HG03575 (cell line): Measurements from ENCODE around the gene RAMP3.
"Not testable (repeated sequence)": the region's sequence is repeated elsewhere in the genome, so short reads cannot be mapped to it uniquely, and the experiment has no call there.

Source experiments
- ATAC-seq: cut with Tn5 transposase; IDR thresholded peaks from one replicate; pipeline ENCODE4 v1.9.1; 2021; ENCODE audit not compliant: unreplicated experiment, insufficient number of reproducible peaks, low FRiP score; ENCODE audit errors: extremely low read depth

Gene RAMP3

DNA sequence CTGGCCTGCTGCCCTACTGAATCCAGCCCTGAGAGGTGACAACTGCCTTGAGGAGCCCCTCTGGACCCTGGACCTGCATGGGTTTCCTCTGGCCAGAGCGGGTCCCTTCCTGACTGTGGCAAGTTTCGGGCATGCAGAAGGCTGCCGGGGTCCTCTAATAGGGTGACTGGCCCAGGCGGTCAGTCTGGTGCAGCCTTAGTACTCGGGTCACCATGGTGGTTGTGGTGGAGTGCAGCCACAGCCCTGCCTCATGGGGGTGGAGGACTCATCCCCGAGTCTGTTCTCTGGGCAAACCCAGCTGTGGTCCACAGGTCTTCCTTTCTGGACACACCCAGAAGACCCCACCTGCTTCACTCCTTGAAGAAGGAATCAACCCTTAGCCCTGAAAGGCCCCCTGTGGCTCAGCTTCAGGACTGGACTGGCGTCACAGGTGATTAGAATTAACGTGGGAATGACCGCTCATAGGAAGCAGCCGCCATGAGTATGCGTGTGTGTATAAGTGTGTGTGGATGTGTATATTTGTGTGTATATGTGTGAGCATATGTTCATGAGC is 28.7 kb downstream of the RAMP3 start:
- no peak for ATAC-seq

DNA sequence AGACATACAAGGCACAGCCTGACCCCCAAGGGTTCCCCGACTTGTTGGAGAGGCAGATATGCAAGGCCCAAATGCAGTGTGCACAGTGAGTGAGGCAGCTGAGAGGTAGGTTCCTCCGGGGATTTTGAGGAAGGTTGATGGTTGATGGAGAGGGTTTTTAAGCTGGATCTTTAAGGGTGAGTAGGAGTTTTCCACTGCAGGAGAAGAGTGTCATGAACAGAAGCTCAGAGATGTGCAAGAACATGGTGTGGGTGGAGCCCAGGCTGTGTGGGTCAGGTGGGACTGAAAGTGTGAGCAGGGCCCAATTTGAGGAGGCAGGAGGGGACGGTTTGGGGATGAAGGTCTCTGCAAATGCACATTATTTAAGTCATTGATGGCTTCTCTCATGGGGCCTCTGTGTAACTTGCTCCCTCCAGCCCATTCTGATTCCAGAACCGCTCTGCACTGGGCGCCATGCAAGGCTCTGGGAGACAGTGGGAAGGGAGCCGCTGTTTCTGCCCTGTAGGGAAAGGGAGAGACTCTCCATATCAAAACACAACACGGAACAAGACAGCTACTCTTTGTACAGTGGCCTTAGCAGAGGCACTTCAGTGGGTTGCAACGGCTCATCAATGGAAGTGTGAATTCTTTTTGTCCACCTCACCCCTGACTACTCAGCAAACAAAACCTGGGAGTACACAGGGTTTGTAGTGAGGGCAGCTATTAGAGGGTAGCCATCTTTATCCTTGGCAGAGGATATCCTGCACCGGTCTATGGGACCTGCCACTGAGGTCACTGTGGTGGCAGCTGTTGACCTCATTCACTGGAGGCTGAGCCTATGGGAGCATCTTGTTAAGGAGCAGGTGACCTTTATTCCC is 29.7 kb downstream of the RAMP3 start:
- no peak for ATAC-seq

DNA sequence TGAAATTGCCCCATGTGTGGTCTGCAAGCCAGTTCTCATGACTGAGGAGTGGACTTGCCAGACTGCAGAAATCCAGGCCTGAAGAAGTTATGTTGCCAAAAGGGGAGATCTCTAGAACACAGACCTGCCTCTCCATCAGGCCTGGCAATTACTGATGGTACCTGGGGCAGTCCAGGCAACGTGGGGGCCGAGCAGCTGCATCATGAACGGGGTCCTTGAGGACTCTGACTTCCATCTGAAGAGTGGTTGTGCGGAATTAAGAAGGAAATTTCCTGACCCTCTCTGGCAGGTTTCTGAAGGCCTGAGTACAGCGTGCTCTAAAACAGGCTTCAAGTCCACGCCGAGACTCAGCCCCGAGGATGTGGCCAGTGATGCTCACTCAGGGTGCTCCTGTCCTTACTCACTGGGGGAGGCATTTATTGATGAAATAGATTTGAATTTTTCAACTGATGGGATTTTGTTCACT is 30.4 kb downstream of the RAMP3 start:
- ATAC-seq, result no peak

DNA sequence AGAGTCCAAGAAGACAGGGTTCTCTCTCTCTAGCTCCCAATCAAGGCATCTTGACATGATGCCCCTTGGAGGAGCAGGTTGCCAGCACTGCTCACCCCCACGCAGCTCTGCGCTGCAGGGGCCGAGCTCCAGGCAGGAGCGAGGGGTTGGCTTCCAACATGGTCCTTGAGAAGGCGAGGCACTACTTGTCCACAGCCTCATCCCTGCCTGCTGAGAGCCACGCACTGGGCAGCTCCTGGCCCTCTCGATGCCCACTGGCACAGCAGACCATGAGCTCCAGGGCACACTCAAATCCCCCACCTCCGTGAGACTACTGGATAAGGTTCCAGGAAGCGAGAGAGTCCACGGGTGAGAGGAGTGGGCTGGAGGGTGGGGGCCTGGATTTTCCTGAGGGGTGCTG is 31.1 kb downstream of the RAMP3 start:
- no peak for ATAC-seq

- ATAC-seq, result no peak
These were observed 31.8 kb downstream of the RAMP3 start for GRCh38 chr7:45189151-45189970.

- no peak for ATAC-seq
These were observed 33.0 kb downstream of the RAMP3 start for GRCh38 chr7:45190406-45191165.

GRCh38 chr7:45191396-45191795 is 33.8 kb downstream of the RAMP3 start:
- no peak for ATAC-seq

- no peak for ATAC-seq
These were observed 35.0 kb downstream of the RAMP3 start for GRCh38 chr7:45192621-45193041.

DNA sequence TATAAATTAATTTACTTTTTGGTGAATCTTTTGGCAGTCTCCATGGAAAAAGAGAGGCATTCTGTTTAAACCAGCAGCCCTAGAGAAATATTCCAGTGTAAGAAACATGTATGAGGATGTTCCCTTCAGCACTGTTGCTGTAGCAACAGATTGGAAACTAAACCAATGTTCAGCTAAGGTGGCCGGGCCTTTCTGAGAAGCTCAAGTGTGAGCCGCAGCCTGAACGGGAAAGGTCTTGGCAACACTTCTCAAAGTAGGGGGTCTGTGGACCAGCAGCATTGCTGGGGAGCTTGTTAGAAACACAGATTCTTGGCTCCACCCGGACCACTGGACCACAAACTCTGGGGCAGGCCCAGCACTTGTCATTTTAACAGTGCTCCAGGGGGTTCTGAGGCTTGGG is 36.2 kb downstream of the RAMP3 start:
- no peak for ATAC-seq

DNA sequence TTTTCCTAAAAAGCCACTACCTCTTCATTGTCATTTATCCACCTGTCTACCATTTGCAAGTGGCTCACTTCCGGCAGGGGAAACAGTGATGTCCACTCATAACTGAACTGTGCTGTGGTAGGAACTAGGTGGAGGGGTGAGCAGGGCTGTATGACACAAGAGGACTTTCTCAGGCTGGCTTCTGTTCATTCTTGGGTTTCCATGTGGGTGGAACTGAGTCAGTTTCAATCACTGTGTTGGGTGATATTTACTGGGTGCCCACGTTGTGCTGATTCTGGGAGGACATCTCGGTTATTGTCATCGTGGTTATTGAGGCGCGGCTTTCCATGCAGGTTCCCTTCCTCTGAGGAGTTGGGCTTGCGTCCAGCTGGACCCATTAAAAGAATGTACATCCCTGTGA is 38.8 kb downstream of the RAMP3 start:
- ATAC-seq, result no peak

GRCh38 chr7:45197461-45197860 is 39.9 kb downstream of the RAMP3 start:
- ATAC-seq, result no peak

GRCh38 chr7:45198986-45199385 is 41.4 kb downstream of the RAMP3 start:
- ATAC-seq, result no peak

DNA sequence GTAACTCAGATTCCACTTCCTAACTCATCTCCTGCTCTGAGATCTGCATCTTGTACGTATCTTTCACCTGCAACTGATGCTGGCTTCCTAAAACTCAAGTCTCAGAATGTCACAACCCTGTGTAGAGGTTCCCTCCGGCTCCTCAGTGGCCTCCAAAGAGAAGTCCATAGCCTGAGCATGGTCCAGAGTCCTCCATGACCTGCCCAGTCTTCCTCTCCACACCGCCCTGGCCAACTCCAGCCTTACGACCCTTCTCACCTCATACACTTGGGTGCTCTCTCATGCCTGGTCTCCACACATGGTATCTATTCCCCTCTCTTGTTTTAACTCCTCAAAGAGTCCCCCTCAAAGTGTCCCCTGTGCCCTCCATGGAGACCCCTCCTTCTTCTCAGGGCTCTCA is 41.9 kb downstream of the RAMP3 start:
- no peak for ATAC-seq

DNA sequence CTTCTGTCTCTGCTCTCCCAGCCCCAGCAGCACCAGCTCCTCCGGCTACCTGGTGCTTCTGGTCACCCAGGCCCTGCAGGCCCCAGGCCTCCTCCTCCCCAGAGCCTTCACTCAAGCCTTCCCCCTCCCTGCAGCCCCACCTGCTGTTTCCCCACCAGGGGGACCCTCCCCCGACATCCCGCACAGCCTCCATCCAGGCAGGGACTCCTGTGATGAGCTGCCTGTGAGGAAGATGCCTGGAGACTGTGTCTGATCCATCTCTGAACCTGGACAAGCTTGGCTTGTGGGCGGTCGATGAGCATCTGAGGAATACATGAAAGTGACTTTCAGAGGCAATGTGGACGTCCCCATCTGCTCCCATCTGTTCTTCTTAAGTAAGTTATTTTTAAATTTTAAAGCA is 45.0 kb downstream of the RAMP3 start:
- no peak for ATAC-seq

DNA sequence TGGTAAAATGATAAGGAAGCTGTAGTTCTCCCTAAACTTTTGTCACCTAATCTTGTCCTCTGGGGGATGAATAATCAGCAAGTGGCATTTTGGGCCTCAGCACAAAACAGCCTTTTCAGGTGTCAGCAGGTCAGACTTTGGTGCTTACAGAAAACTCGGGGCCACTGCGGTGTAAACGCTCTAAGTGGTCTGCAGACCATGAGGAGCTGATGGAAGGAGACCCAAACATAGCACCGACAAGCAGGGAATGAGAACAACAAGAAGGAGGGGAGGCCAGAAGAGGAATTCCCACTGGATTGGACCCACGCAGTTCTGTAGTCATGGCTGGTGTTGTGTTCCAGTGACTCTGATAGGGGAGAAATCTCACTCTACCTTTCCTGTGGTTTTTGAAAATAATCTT is 45.4 kb downstream of the RAMP3 start:
- no peak for ATAC-seq

DNA sequence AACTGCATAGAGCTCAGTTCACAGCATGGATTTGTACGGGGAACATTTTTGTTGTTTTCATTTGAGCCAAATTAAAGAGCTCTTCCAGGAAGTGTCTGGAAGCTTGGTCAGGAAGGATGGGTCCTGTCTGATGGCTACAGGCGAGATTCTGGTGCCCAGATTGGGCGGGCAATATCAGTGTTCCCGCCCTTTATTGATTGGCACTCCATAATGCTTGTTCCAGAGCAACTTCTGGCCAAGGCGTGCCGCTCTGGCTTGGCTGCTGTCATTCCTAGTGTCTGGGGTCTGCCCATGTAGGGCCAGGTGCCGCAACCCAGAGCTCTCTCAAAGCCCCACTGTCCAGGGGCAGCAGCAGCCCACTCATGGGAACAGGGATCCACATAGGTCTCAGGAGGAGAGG is 45.9 kb downstream of the RAMP3 start:
- no peak for ATAC-seq

GRCh38 chr7:45203936-45204445 is 46.4 kb downstream of the RAMP3 start:
- no peak for ATAC-seq

GRCh38 chr7:45206266-45206665 is 48.7 kb downstream of the RAMP3 start:
- not testable (repeated sequence) for ATAC-seq

DNA sequence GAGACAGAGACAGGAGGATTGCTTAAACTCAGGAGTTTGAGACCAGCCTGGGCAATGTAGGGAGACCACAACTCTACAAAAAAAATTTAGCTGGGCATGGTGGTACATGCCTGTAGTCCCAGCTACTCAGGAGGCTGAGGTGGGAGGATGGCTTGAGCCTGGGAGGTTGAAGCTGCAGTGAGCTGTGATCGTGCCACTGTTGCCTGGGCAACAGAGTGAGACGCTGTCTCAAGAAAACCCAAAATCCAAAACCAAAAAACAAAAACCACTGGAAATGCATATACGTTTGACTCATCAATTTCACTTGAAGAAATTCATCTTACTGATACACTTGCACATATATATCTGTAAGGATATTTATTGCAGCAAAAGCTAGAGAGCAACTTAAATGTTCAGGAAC is 52.3 kb downstream of the RAMP3 start:
- not testable (repeated sequence) for ATAC-seq
